ENCODE measurements around the gene HDHD3. TPM values are rescaled to one million over a fixed set of nuclear protein-coding genes. Genes with fewer than 3 reads are reported as not detected.
"Not testable (repeated sequence)": the region's sequence is repeated elsewhere in the genome, so short reads cannot be mapped to it uniquely, and the experiment has no call there.

The HDHD3 gene
- total RNA-seq, 5 donors from 2014 or later (not counting 1 experiment from before 2014, with no cell fraction given): 15.2 to 34.6 (median 17.4) TPM

DNA sequence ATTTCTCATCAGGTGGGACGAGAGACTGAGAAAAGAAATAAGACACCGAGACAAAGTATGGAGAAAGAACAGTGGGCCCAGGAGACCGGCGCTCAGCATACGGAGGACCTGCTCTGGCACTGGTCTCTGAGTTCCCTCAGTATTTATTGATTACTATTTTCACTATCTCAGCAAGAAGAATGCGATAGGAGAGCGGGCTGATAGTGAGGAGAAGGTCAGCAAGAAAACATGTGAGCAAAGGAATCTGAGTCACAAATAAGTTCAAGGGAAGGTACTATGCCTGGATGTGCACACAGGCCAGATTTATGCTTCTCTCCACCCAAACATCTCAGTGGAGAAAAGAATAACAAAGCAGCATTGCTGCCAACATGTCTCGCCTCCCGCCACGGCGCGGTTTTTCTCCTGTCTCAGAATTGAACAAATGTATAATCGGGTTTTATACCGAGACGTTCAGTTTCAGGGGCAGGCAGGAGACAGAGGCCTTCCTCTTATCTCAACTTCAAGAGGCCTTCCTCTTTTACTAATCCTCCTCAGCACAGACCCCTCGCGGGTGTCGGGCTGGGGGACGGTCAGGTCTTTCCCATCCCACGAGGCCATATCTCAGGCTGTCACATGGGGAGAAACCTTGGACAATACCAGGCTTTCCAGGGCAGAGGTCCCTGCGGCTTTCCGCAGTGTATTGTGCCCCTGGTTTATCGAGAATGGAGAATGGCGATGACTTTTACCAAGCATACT lies 2.5 kb upstream of the HDHD3 start:
- H3K36me3 ChIP-seq (ENCODE audit: control insufficient read depth in 2 of 2, extremely low read depth in 1 of 2, insufficient read depth in 1 of 2, low read length in 1 of 2): peaks cover 0 to 10% of the 10 kb centered on the region in 2 donors
- H3K27ac ChIP-seq (ENCODE audit: low read length); H3K4me3 ChIP-seq (ENCODE audit: control insufficient read depth in 1 of 2, extremely low read depth in 1 of 2, low read length in 1 of 2); H3K27me3 Mint-ChIP-seq; H3K36me3 Mint-ChIP-seq; H3K9me3 ChIP-seq; ATAC-seq (replicated peaks in 1 of 4); DNase-seq; POLR2A ChIA-PET; CTCF ChIA-PET; H3K27me3 ChIP-seq (replicated peaks in 1 of 2; ENCODE audit: control insufficient read depth in 2 of 2, extremely low read depth in 1 of 2, insufficient read depth in 2 of 2, low read length in 1 of 2); H3K9me3 Mint-ChIP-seq: not testable (repeated sequence)
- WGBS (ENCODE audit: insufficient coverage): 74% methylated on average over 11 of the region's 24 CpGs
- peaks cover 11 to 16% (median 13%) of the 10 kb centered on the region in 3 donors for H3K4me1 Mint-ChIP-seq
- peak overlapping the region; percentile 25 to 45 for H3K27ac Mint-ChIP-seq
- H3K4me3 Mint-ChIP-seq: peak overlapping the region in 1 of 3 donors; percentile 1
- peaks cover 0 to 22% of the 10 kb centered on the region in 2 experiments for H3K4me1 ChIP-seq (ENCODE audit: control insufficient read depth in 1 of 2, extremely low read depth in 1 of 2, insufficient read depth in 2 of 2, low read length in 2 of 2)

DNA sequence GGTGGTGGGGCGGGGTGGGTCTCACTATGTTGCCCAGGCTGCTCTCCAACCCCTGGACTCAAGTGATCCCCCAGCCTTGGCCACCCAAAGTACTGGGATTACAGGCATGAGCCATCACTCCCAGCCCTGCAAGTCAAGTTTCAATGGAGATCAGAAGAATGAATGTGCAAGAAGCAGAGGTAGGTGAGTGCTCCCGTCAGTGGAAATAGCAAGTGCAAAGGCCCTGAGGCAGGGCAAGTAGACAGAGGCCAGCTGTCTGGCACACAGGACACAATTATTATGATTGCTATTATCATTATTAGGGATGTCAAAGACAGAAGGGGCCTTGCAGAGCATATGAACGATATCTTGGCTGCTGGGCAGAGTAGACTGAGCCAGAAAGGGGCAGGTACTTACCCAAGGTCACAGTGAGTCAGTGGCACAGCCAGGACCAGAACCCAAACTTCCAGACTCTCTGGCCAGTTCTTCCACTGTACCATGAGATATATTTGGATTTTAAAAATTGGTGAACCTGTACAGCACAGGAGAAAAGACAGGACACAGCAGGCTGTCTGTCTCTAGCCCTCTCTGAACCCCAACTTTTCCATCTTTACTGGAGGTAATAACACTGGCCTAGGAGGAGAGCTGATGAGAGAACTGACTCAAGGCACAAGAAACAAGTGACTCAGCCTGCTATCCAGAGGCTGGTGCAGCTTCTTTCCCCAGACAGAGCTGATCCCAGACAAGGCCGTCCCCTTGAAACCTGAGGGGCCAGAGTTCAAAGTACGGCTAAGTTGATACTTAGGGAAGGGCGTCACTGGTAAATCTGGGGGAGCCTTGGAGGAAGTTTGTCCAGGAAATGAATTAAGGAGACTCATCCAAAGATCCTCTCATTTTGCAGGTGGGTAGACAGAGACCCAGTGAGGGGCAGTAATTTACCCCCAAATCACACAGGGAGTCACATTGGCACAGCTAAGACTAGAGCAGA lies 1.4 kb downstream of the HDHD3 start:
- Histone ChIP-seq H3K27ac (ENCODE audit: low read length) (no peak overlapping the region), H3K27me3 (replicated peaks in 1 of 2; ENCODE audit: control insufficient read depth in 2 of 2, extremely low read depth in 1 of 2, insufficient read depth in 2 of 2, low read length in 1 of 2) (no peaks in the 10 kb centered on the region), H3K4me3 (ENCODE audit: control insufficient read depth in 1 of 2, extremely low read depth in 1 of 2, low read length in 1 of 2) (no peak overlapping the region), H3K36me3 (ENCODE audit: control insufficient read depth in 2 of 2, extremely low read depth in 1 of 2, insufficient read depth in 1 of 2, low read length in 1 of 2) (peaks cover 7 to 28% of the 10 kb centered on the region in 2 donors), H3K9me3 (no peaks in the 10 kb centered on the region), H3K4me1 (ENCODE audit: control insufficient read depth in 1 of 2, extremely low read depth in 1 of 2, insufficient read depth in 2 of 2, low read length in 2 of 2) (peaks cover 0 to 22% of the 10 kb centered on the region in 2 experiments)
- 100% methylated on average over 3 of the region's 6 CpGs for WGBS (ENCODE audit: insufficient coverage)
- ATAC-seq (replicated peaks in 1 of 4): no peak
- no peaks in the 10 kb centered on the region for H3K9me3 Mint-ChIP-seq
- POLR2A ChIA-PET: interaction anchor here in 1 of 2 donors (0.6 to 0.7 kb wide), 2 partner anchors 22 to 173 kb away, joined by 3 to 5 read pairs; no protein-coding TSS in a partner anchor
- CTCF ChIA-PET: interaction anchor here in 1 of 2 donors (0.6 kb wide), 1 partner anchor 196 kb away, joined by 9 read pairs; no protein-coding TSS in a partner anchor
- H3K27me3 Mint-ChIP-seq: peaks cover 0 to 7% of the 10 kb centered on the region in 2 donors
- DNase-seq: no peak
- peaks cover 13 to 17% (median 13%) of the 10 kb centered on the region in 3 donors for H3K4me1 Mint-ChIP-seq
- peaks cover 6% of the 10 kb centered on the region for H3K36me3 Mint-ChIP-seq
- H3K27ac Mint-ChIP-seq: peak overlapping the region; percentile 34 to 88
- H3K4me3 Mint-ChIP-seq: peak overlapping the region; percentile 76 to 84 (median 83)

DNA sequence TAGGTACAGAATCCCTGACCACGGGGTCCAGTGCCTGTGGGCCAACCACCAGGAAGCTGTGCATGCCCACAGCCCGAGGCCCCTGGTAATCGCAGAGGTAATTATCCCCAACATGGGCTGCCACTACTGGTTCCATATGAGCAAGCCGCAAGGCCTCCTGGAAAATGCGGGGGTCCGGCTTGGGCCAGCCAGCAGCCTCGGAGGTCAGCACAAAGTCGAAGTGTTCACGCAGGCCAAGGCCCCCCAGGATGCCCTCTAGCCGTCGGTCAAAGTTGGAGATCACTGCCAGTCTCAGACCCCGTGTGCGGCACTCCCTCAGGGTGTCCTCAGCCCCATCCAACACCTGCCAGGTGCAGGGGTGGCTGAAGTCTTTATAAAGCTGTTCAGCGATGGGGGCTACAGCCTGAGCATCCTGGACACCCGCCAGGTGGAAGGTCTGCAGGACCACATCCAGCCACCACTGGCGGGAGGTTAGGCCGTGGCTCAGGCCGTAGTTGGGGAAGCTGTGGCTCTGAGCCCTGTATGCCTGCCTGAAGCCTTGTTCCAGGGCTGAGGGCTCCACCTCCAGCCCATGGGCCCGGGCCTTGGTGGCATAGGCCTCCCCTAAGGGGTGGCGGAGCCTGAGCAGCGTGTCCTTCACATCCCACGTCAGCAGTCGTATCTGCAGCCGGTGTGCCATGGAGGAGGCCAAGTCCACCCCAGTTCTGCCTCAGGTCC lies 3.0 kb downstream of the HDHD3 start:
- DNase-seq (no peak), ATAC-seq (replicated peaks in 1 of 4) (no peak)
- H3K27ac Mint-ChIP-seq: no peak overlapping the region
- peaks cover 13 to 17% (median 13%) of the 10 kb centered on the region in 3 donors for H3K4me1 Mint-ChIP-seq
- WGBS (ENCODE audit: insufficient coverage): 98% methylated on average over 18 of the region's 24 CpGs
- H3K36me3 Mint-ChIP-seq: peaks cover 6% of the 10 kb centered on the region
- Histone ChIP-seq H3K4me3 (ENCODE audit: control insufficient read depth in 1 of 2, extremely low read depth in 1 of 2, low read length in 1 of 2) (no peak overlapping the region), H3K36me3 (ENCODE audit: control insufficient read depth in 2 of 2, extremely low read depth in 1 of 2, insufficient read depth in 1 of 2, low read length in 1 of 2) (peaks cover 7 to 28% of the 10 kb centered on the region in 2 donors), H3K27ac (ENCODE audit: low read length) (no peak overlapping the region), H3K4me1 (ENCODE audit: control insufficient read depth in 1 of 2, extremely low read depth in 1 of 2, insufficient read depth in 2 of 2, low read length in 2 of 2) (peaks cover 0 to 22% of the 10 kb centered on the region in 2 experiments), H3K27me3 (replicated peaks in 1 of 2; ENCODE audit: control insufficient read depth in 2 of 2, extremely low read depth in 1 of 2, insufficient read depth in 2 of 2, low read length in 1 of 2) (no peaks in the 10 kb centered on the region), H3K9me3 (no peaks in the 10 kb centered on the region)
- peaks cover 0 to 7% of the 10 kb centered on the region in 2 donors for H3K27me3 Mint-ChIP-seq
- H3K9me3 Mint-ChIP-seq: no peaks in the 10 kb centered on the region
- H3K4me3 Mint-ChIP-seq: no peak overlapping the region
- ChIA-PET POLR2A (no interaction called here), CTCF (no interaction called here)

DNA sequence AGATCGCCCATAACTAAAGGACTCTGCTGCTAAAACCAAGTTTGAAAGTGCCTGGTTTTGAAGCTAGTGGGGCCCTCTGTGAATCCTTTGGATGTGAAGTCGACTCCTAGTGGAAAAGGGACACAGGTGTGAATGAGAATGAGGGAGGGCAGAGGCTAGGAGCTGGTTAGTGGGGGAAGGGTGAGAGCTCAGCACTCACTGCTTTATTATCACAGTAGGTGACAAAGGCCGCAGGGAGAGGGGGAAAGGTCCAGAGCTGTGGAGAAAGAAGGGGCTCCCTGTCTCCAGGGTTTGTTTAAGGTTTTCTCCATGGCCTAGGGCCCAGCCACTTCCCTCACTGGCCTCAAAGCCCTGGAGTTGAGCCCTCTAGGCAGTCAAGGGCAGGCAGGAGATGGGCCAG lies 3.5 kb downstream of the HDHD3 start:
- Mint-ChIP-seq H3K36me3 (peaks cover 6% of the 10 kb centered on the region), H3K4me3 (no peak overlapping the region)
- peaks cover 7 to 28% of the 10 kb centered on the region in 2 donors for H3K36me3 ChIP-seq (ENCODE audit: control insufficient read depth in 2 of 2, extremely low read depth in 1 of 2, insufficient read depth in 1 of 2, low read length in 1 of 2)

DNA sequence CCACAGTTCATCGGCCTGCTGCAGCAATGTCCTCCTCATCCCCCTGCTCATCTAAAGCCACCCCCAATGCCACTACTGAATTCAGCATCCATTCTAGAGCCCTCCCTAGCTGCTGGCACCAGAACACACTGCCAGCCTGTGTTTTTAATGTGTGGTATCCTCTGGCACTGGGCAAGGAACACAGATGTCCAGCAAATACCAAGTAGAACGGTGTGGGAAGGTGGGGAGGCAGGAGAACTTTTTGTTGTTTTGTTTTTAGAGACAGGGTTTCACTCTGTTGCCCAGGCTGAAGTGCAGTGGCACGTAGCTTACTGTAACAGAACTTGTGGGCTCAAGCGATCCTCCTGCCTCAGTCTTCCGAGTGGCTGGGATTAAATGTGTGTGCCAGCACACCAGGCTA lies 4.7 kb downstream of the HDHD3 start:
- Mint-ChIP-seq H3K9me3 (no peaks in the 10 kb centered on the region), H3K36me3 (peaks cover 6% of the 10 kb centered on the region), H3K4me1 (peaks cover 13 to 17% (median 13%) of the 10 kb centered on the region in 3 donors), H3K4me3 (no peak overlapping the region), H3K27ac (no peak overlapping the region), H3K27me3 (peaks cover 0 to 9% of the 10 kb centered on the region in 2 donors)
- ChIA-PET CTCF (interaction anchor here in 1 of 2 donors (0.6 kb wide), 1 partner anchor 93 kb away, joined by 3 read pairs; no protein-coding TSS in a partner anchor), POLR2A (no interaction called here)
- H3K9me3 ChIP-seq: no peaks in the 10 kb centered on the region
- peaks cover 7 to 28% of the 10 kb centered on the region in 2 donors for H3K36me3 ChIP-seq (ENCODE audit: control insufficient read depth in 2 of 2, extremely low read depth in 1 of 2, insufficient read depth in 1 of 2, low read length in 1 of 2)
- WGBS (ENCODE audit: insufficient coverage): 94% methylated on average over 3 of the region's 5 CpGs
- H3K27me3 ChIP-seq (replicated peaks in 1 of 2; ENCODE audit: control insufficient read depth in 2 of 2, extremely low read depth in 1 of 2, insufficient read depth in 2 of 2, low read length in 1 of 2): no peaks in the 10 kb centered on the region
- H3K27ac ChIP-seq (ENCODE audit: low read length): no peak overlapping the region
- no peak overlapping the region for H3K4me3 ChIP-seq (ENCODE audit: control insufficient read depth in 1 of 2, extremely low read depth in 1 of 2, low read length in 1 of 2)
- DNase-seq: no peak
- H3K4me1 ChIP-seq (ENCODE audit: control insufficient read depth in 1 of 2, extremely low read depth in 1 of 2, insufficient read depth in 2 of 2, low read length in 2 of 2): peaks cover 0 to 17% of the 10 kb centered on the region in 2 experiments
- no peak for ATAC-seq (replicated peaks in 1 of 4)

More for the DNA sequence above, 3.5 kb downstream of the HDHD3 start:
- WGBS (ENCODE audit: insufficient coverage): 69% methylated on average over 2 of the region's 3 CpGs
- Mint-ChIP-seq H3K4me1 (peaks cover 13 to 17% (median 13%) of the 10 kb centered on the region in 3 donors), H3K9me3 (no peaks in the 10 kb centered on the region), H3K27me3 (peaks cover 0 to 9% of the 10 kb centered on the region in 2 donors), H3K27ac (no peak overlapping the region)
- CTCF ChIA-PET: no interaction called here
- DNase-seq: no peak
- POLR2A ChIA-PET: no interaction called here
- Histone ChIP-seq H3K27ac (ENCODE audit: low read length) (no peak overlapping the region), H3K9me3 (no peaks in the 10 kb centered on the region), H3K27me3 (replicated peaks in 1 of 2; ENCODE audit: control insufficient read depth in 2 of 2, extremely low read depth in 1 of 2, insufficient read depth in 2 of 2, low read length in 1 of 2) (no peaks in the 10 kb centered on the region), H3K4me1 (ENCODE audit: control insufficient read depth in 1 of 2, extremely low read depth in 1 of 2, insufficient read depth in 2 of 2, low read length in 2 of 2) (peaks cover 0 to 22% of the 10 kb centered on the region in 2 experiments), H3K4me3 (ENCODE audit: control insufficient read depth in 1 of 2, extremely low read depth in 1 of 2, low read length in 1 of 2) (no peak overlapping the region)
- no peak for ATAC-seq (replicated peaks in 1 of 4)
